ENCODE measurements around the gene ZFP69B. TPM values are rescaled to one million over a fixed set of nuclear protein-coding genes. Genes with fewer than 3 reads are reported as not detected.

The ZFP69B gene
- total and polyA plus RNA-seq, 2 experiments from 2014 or later: 5.2 to 10.8 TPM

DNA sequence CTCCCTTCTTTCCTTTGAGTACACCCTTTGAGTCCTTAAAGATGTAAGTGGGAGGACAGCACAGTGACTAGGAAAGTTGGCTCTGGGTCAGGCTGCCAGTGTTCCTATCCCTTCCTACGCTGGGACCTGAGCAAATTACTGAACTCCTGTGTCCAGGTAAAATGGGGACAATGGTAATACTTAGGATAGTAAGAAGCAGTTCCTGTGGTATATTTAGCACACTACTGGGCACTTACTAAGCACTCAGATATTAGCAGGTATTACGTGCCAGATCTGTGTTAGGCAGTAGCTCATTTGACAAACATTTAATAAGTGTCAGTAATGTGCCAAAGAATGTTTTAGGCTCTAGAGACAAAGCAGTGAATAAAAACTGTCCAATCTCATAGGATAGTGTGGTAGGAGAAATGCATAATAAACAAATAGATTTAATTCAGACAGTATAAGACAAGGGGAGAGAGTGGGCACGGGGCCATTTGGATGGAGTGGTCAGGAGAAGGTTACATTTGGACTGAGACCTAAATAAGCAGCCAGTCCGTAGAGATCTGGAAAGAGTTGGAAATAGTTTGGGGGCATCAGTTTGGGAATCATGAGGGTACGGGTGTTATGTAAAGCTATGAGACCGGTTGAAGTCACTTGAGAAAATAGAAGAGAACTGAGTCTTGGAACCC is 26.2 kb upstream of the ZFP69B start:
- H3K4me3 ChIP-seq: no peak overlapping the region
- H3K9me2 ChIP-seq (ENCODE audit: insufficient read depth): no peaks in the 10 kb centered on the region
- no peak for ATAC-seq
- H3K27me3 Mint-ChIP-seq (ENCODE audit: insufficient read depth, low read depth, poor library complexity): peaks cover 2% of the 10 kb centered on the region
- H3K9me3 Mint-ChIP-seq: no peaks in the 10 kb centered on the region
- H3K27ac ChIP-seq (ENCODE audit: low read depth): no peak overlapping the region
- DNase-seq (ENCODE audit: low spot score): no peak
- no peak overlapping the region for H3K27ac Mint-ChIP-seq
- H3K27me3 ChIP-seq (ENCODE audit: insufficient read depth): no peaks in the 10 kb centered on the region
- H3F3A ChIP-seq (replicated peaks; ENCODE audit: low read depth): no peaks in the 10 kb centered on the region
- no peak overlapping the region for H3K4me2 ChIP-seq
- TF ChIP-seq CTCF (conservative IDR thresholded peaks at IDR 0.05; ENCODE audit: low read depth in 2 of 2) (no peak), ZNF331 (CRISPR knock-in tag; IDR thresholded peaks at IDR 0.05; ENCODE audit: low read depth) (no peak), CREB1 (CRISPR knock-in tag; IDR thresholded peaks at IDR 0.05; ENCODE audit: low read depth) (no peak)
- H3K36me3 Mint-ChIP-seq (ENCODE audit: low read depth): no peaks in the 10 kb centered on the region
- no peak overlapping the region for H2AFZ ChIP-seq
- no peaks in the 10 kb centered on the region for H3K79me2 ChIP-seq (replicated peaks; ENCODE audit: insufficient read depth)
- H3K4me1 ChIP-seq (ENCODE audit: insufficient read depth): no peaks in the 10 kb centered on the region
- no peak overlapping the region for H3K4me3 Mint-ChIP-seq
- no peaks in the 10 kb centered on the region for H4K20me1 ChIP-seq (replicated peaks; ENCODE audit: insufficient read depth)
- peaks cover 4% of the 10 kb centered on the region for H3K4me1 Mint-ChIP-seq
- no peaks in the 10 kb centered on the region for H3K36me3 ChIP-seq (ENCODE audit: insufficient read depth)

DNA sequence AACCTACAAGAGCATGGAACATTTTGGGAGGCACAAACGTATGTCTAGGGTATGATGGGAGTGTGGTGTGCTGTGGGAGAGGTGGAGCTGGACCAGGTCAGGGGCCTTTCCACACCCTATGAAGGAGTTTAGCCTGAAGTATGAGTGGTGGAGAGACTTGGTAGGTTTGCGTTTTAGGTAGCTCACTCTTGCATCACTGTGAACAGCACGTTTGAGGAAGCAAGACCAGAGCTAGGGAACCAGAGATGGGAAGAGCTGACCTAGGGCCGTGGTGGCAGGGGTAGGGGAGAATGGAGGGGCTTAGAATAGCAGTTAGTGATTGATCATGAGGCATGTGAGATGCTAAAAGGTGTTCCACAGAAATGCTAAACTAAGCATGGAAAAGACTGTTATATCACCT is 25.1 kb upstream of the ZFP69B start:
- Histone ChIP-seq H3K9me2 (ENCODE audit: insufficient read depth) (no peaks in the 10 kb centered on the region), H3K4me3 (no peak overlapping the region), H3K79me2 (replicated peaks; ENCODE audit: insufficient read depth) (no peaks in the 10 kb centered on the region), H3K4me1 (ENCODE audit: insufficient read depth) (no peaks in the 10 kb centered on the region), H3K36me3 (ENCODE audit: insufficient read depth) (no peaks in the 10 kb centered on the region), H2AFZ (no peak overlapping the region), H4K20me1 (replicated peaks; ENCODE audit: insufficient read depth) (no peaks in the 10 kb centered on the region), H3F3A (replicated peaks; ENCODE audit: low read depth) (no peaks in the 10 kb centered on the region), H3K27ac (ENCODE audit: low read depth) (no peak overlapping the region), H3K27me3 (ENCODE audit: insufficient read depth) (no peaks in the 10 kb centered on the region), H3K4me2 (no peak overlapping the region)
- no peak for DNase-seq (ENCODE audit: low spot score)
- ATAC-seq: no peak
- Mint-ChIP-seq H3K4me3 (no peak overlapping the region), H3K27me3 (ENCODE audit: insufficient read depth, low read depth, poor library complexity) (peaks cover 5% of the 10 kb centered on the region), H3K36me3 (ENCODE audit: low read depth) (no peaks in the 10 kb centered on the region), H3K27ac (no peak overlapping the region), H3K4me1 (peaks cover 4% of the 10 kb centered on the region), H3K9me3 (no peaks in the 10 kb centered on the region)
- TF ChIP-seq ETS1 (IDR thresholded peaks at IDR 0.05): no peak
- no peak for TF ChIP-seq EZH2phosphoT487 (IDR thresholded peaks at IDR 0.05; ENCODE audit: unreplicated experiment)
- TF ChIP-seq EZH2 (IDR thresholded peaks at IDR 0.05; ENCODE audit: low read depth, unreplicated experiment): no peak
- no peak for TF ChIP-seq ZNF331 (CRISPR knock-in tag; IDR thresholded peaks at IDR 0.05; ENCODE audit: low read depth)
- TF ChIP-seq POLR2AphosphoS5 (IDR thresholded peaks at IDR 0.05; ENCODE audit: low read depth): no peak
- TF ChIP-seq ZNF114 (CRISPR knock-in tag; IDR thresholded peaks at IDR 0.05): no peak
- no peak for TF ChIP-seq JUNB (IDR thresholded peaks at IDR 0.05; ENCODE audit: unreplicated experiment)
- TF ChIP-seq CREB1 (CRISPR knock-in tag; IDR thresholded peaks at IDR 0.05; ENCODE audit: low read depth): no peak
- TF ChIP-seq NANOG (IDR thresholded peaks at IDR 0.05; ENCODE audit: borderline replicate concordance): no peak
- no peak for TF ChIP-seq STAT1 (IDR thresholded peaks at IDR 0.05; ENCODE audit: unreplicated experiment)
- TF ChIP-seq CTCF (conservative IDR thresholded peaks at IDR 0.05; ENCODE audit: low read depth in 2 of 2): no peak

All from GM23338 (cell line).